H1 (cell line): Measurements from ENCODE around the gene MAPT. TPM values are rescaled to one million over a fixed set of nuclear protein-coding genes. Genes with fewer than 3 reads are reported as not detected.
"Not testable (repeated sequence)": the region's sequence is repeated elsewhere in the genome, so short reads cannot be mapped to it uniquely, and the experiment has no call there.

Experiments
- CTCF ChIA-PET: fragments of 300-600 bp; sonication (Branson Sonifier 250); formaldehyde crosslinking; loops from one replicate; lab custom pipeline; 2021; ENCODE audit not compliant: partially characterized antibody; lab: Charles Lee
- POLR2A ChIA-PET: fragments of 300-600 bp; sonication (Branson Sonifier 250); formaldehyde crosslinking; loops from one replicate; lab custom pipeline; 2021; ENCODE audit warnings: inconsistent platforms; ENCODE audit not compliant: partially characterized antibody; lab: Charles Lee
- DNase-seq, 2 experiments: peaks; one replicate each; pipeline versions ENCODE4 v3.0.0 to v3.0.0-alpha.2; 2010 to 2022; ENCODE audit warnings: low spot score in 2 of 2, low read depth in 1 of 2, mixed read lengths in 1 of 2
- FAIRE-seq: peaks from 2 replicates; lab custom pipeline; 2011; peaks lifted over from hg19 to GRCh38; lab: Jason Lieb, UNC
- H2AFZ ChIP-seq: 2 replicates; pipeline ENCODE4 v1.8.1; 2012; ENCODE audit warnings: low read length, inconsistent platforms
- H2AK5ac ChIP-seq: 2 replicates; pipeline ENCODE4 v1.6.1; 2013; ENCODE audit warnings: low read depth, low read length
- H2BK120ac ChIP-seq: replicated peaks from 2 replicates; pipeline ENCODE3; 2013; ENCODE audit warnings: low read depth, low read length, inconsistent platforms
- H2BK12ac ChIP-seq: 2 replicates; pipeline ENCODE4 v1.6.1; 2013; ENCODE audit warnings: low read depth, low read length
- H2BK15ac ChIP-seq: 2 replicates; pipeline ENCODE4 v1.6.1; 2013; ENCODE audit warnings: low read length
- H2BK20ac ChIP-seq: 2 replicates; pipeline ENCODE4 v1.6.1; 2013; ENCODE audit warnings: low read length
- H2BK5ac ChIP-seq: 2 replicates; pipeline ENCODE4 v1.6.1; 2013; ENCODE audit warnings: low read depth, low read length
- H3K14ac ChIP-seq: 2 replicates; pipeline ENCODE4 v1.6.1; 2013; ENCODE audit warnings: inconsistent platforms; ENCODE audit not compliant: insufficient read length
- H3K18ac ChIP-seq: 2 replicates; pipeline ENCODE4 v1.6.1; 2013; ENCODE audit warnings: low read length; ENCODE audit errors: extremely low read depth
- H3K23ac ChIP-seq: 2 replicates; pipeline ENCODE4 v1.6.1; 2013; ENCODE audit warnings: inconsistent platforms; ENCODE audit not compliant: insufficient read length
- H3K23me2 ChIP-seq: 2 replicates; pipeline ENCODE4 v1.6.1; 2013; ENCODE audit warnings: low read depth, low read length
- H3K27ac ChIP-seq: 2 replicates; pipeline ENCODE4 v1.6.1; 2011; ENCODE audit warnings: low read depth, low read length, inconsistent platforms
- H3K27me3 ChIP-seq, 4 experiments: replicated peaks in 1 of 4; 1 replicate in 1 of 4; 2 replicates in 3 of 4; pipeline versions ENCODE4 v1.6.1 to v1.8.1; 2011 to 2013; ENCODE audit warnings: low read length in 3 of 4, mild to moderate bottlenecking in 3 of 4, inconsistent platforms in 2 of 4, mixed read lengths in 2 of 4, moderate library complexity in 1 of 4; ENCODE audit not compliant: control insufficient read depth in 3 of 4, insufficient read depth in 3 of 4; ENCODE audit errors: extremely low read depth in 1 of 4
- H3K36me3 ChIP-seq, 4 experiments: 2 replicates each; pipeline versions ENCODE4 v1.6.1 to v1.8.1; 2011 to 2013; ENCODE audit warnings: mild to moderate bottlenecking in 4 of 4, low read length in 3 of 4, moderate library complexity in 2 of 4, control low read depth in 1 of 4, inconsistent platforms in 1 of 4; ENCODE audit not compliant: insufficient read depth in 4 of 4, control insufficient read depth in 2 of 4
- H3K4ac ChIP-seq: replicated peaks from 2 replicates; pipeline ENCODE3; 2013; ENCODE audit warnings: low read length, low read depth, mixed read lengths, inconsistent platforms; ENCODE audit not compliant: insufficient read length
- H3K4me1 ChIP-seq, 4 experiments: replicated peaks in 1 of 4; 1 replicate in 1 of 4; 2 replicates in 3 of 4; pipeline versions ENCODE4 v1.6.1 to v1.8.1; 2011 to 2013; ENCODE audit warnings: low read length in 3 of 4, inconsistent platforms in 2 of 4, mixed read lengths in 1 of 4; ENCODE audit not compliant: insufficient read depth in 4 of 4, control insufficient read depth in 3 of 4
- H3K4me2 ChIP-seq, 2 experiments: 2 replicates each; pipeline versions ENCODE4 v1.6.1 to v1.8.1; 2011 to 2013; ENCODE audit warnings: low read depth in 2 of 2, low read length in 2 of 2, control low read depth in 1 of 2, inconsistent platforms in 1 of 2, mild to moderate bottlenecking in 1 of 2; ENCODE audit not compliant: insufficient read depth in 1 of 2
- H3K4me3 ChIP-seq, 4 experiments: fragments of 200-600, 300-600 bp in 1 of 4; sonication (generic), shearing (Covaris generic), sonication (Bioruptor Twin) in 1 of 4; 2 replicates each; pipeline versions ENCODE4 v1.5.1 to v1.8.1; 2011 to 2016; ENCODE audit warnings: low read length in 4 of 4, low read depth in 3 of 4, control low read depth in 2 of 4, inconsistent platforms in 2 of 4, mild to moderate bottlenecking in 2 of 4, mixed read lengths in 1 of 4, moderate library complexity in 1 of 4; ENCODE audit not compliant: insufficient read depth in 2 of 4; ENCODE audit errors: extremely low read depth in 1 of 4
- H3K56ac ChIP-seq: replicated peaks from 2 replicates; pipeline ENCODE3; 2013; ENCODE audit warnings: low read depth, mild to moderate bottlenecking, mixed read lengths, low read length, inconsistent platforms; ENCODE audit not compliant: insufficient read length
- H3K79me1 ChIP-seq: 2 replicates; pipeline ENCODE4 v1.6.1; 2013; ENCODE audit warnings: low read depth, low read length, control low read depth
- H3K79me2 ChIP-seq, 2 experiments: 2 replicates each; pipeline versions ENCODE4 v1.6.1 to v1.8.1; 2012 to 2013; ENCODE audit warnings: low read length in 2 of 2, mild to moderate bottlenecking in 2 of 2, inconsistent platforms in 1 of 2; ENCODE audit not compliant: insufficient read depth in 2 of 2, control insufficient read depth in 1 of 2
- H3K9ac ChIP-seq, 4 experiments: replicated peaks in 1 of 4; 1 replicate in 1 of 4; 2 replicates in 3 of 4; pipeline versions ENCODE4 v1.6.1 to v1.8.1; 2011 to 2013; ENCODE audit warnings: low read depth in 3 of 4, low read length in 3 of 4, control low read depth in 2 of 4, mild to moderate bottlenecking in 2 of 4, moderate library complexity in 2 of 4, inconsistent platforms in 1 of 4; ENCODE audit errors: extremely low read depth in 1 of 4
- H3K9me3 ChIP-seq, 2 experiments: 2 replicates each; pipeline versions ENCODE4 v1.6.1 to v1.8.1; 2012 to 2013; ENCODE audit warnings: mild to moderate bottlenecking in 2 of 2, moderate library complexity in 2 of 2, control low read depth in 1 of 2, inconsistent platforms in 1 of 2, low read depth in 1 of 2, low read length in 1 of 2, mixed read lengths in 1 of 2; ENCODE audit not compliant: insufficient read depth in 2 of 2
- H4K20me1 ChIP-seq, 2 experiments: replicated peaks in 1 of 2; 2 replicates each; pipeline versions ENCODE3 to v1.8.1; 2011 to 2013; ENCODE audit warnings: inconsistent platforms in 2 of 2, low read length in 2 of 2, mild to moderate bottlenecking in 1 of 2; ENCODE audit not compliant: insufficient read depth in 2 of 2, control insufficient read depth in 1 of 2
- H4K5ac ChIP-seq: 2 replicates; pipeline ENCODE4 v1.6.1; 2013; ENCODE audit warnings: low read length, low read depth, mixed read lengths, inconsistent platforms; ENCODE audit not compliant: insufficient read length
- H4K8ac ChIP-seq: 2 replicates; pipeline ENCODE4 v1.8.0; 2013; ENCODE audit warnings: mild to moderate bottlenecking, moderate library complexity, low read length, inconsistent platforms; ENCODE audit not compliant: insufficient read depth; ENCODE audit errors: extremely low read depth
- H4K91ac ChIP-seq: replicated peaks from 2 replicates; pipeline ENCODE3; 2013; ENCODE audit warnings: low read length, mixed read lengths, inconsistent platforms; ENCODE audit not compliant: insufficient read length
- HDAC6 ChIP-seq: IDR thresholded peaks from one replicate; pipeline ENCODE4 v1.7.1; 2012; ENCODE audit warnings: low read depth, mild to moderate bottlenecking, inconsistent platforms, low read length, moderate library complexity
- KDM4A ChIP-seq: IDR thresholded peaks from one replicate; pipeline ENCODE4 v1.7.1; 2012; ENCODE audit warnings: low read depth, mild to moderate bottlenecking, moderate library complexity, low read length, inconsistent platforms; ENCODE audit not compliant: severe bottlenecking
- SIX5 ChIP-seq: IDR thresholded peaks from 2 replicates; pipeline ENCODE4 v1.6.1; 2011; ENCODE audit warnings: mild to moderate bottlenecking, low read depth, low read length
- WGBS, 2 experiments: shearing (Covaris generic) in 1 of 2; methylation state at CpG; one replicate each; pipeline versions ENCODE4 v1.1.6 to v1.1.7; 2013 to 2015; ENCODE audit warnings: low lambda C conversion rate in 2 of 2, mixed read lengths in 2 of 2, inconsistent platforms in 1 of 2, low coverage in 1 of 2, missing lambda C conversion rate in 1 of 2; ENCODE audit not compliant: insufficient replicate concordance in 2 of 2, insufficient coverage in 1 of 2, insufficient read length in 1 of 2; ENCODE audit errors: extremely low coverage in 1 of 2, missing lambda C conversion rate in 1 of 2; 5-methylcytosine and 5-hydroxymethylcytosine counted together
- polyA plus RNA-seq, 7 experiments: library from polyadenylated mRNA; depleted of rRNA in 3 of 7; stranded (reverse) in 5 of 7; unstranded in 2 of 7; fragments of >200 nt in 5 of 7; fragments of 200-250 nt in 2 of 7; gene quantifications; 1 replicate in 5 of 7; 2 replicates in 1 of 7; 4 replicates in 1 of 7; pipeline versions ENCODE4 v1.2.1 to v1.2.3, GENCODE V29; 2011 to 2013; ENCODE audit warnings: missing spikeins in 2 of 7, mixed read lengths in 2 of 7
- total RNA-seq: library from RNA; stranded (reverse); fragmentation: NEBNext Ultra II Directional; extraction: Animal tissue kit (Norgen Biotek cat#: 25700); gene quantifications from 2 replicates; pipeline ENCODE4 v1.2.1, GENCODE V29; 2021

Gene MAPT
- total and polyA plus RNA-seq, 2 of the 8 experiments (the other 6 are each of a cell fraction or from before 2014, with no cell fraction given) = 0.54 to 1.7 TPM

- TF ChIP-seq HDAC6 (no peak), SIX5 (no peak), KDM4A (no peak)
These were observed 109.8 kb downstream of the MAPT start (continued) for GRCh38 chr17:46003907-46004748.

- H3K23ac ChIP-seq, H3K79me2 ChIP-seq, H3K18ac ChIP-seq, H3K4me3 ChIP-seq, H3K36me3 ChIP-seq, POLR2A ChIA-PET, H2BK12ac ChIP-seq, H3K4me1 ChIP-seq, H3K27ac ChIP-seq, H4K8ac ChIP-seq, H2BK15ac ChIP-seq, H3K4me2 ChIP-seq, H3K79me1 ChIP-seq, FAIRE-seq, H3K9me3 ChIP-seq, H4K5ac ChIP-seq, H2AFZ ChIP-seq, H3K56ac ChIP-seq, H4K20me1 ChIP-seq, H3K9ac ChIP-seq, H3K14ac ChIP-seq, H3K4ac ChIP-seq, H2AK5ac ChIP-seq, H2BK20ac ChIP-seq, H2BK5ac ChIP-seq, H2BK120ac ChIP-seq, H3K23me2 ChIP-seq, H3K27me3 ChIP-seq, H4K91ac ChIP-seq, DNase-seq: not testable (repeated sequence)
- 91% methylated on average over 1 of the region's 1 CpG; no CpG with 5 or more reads in 1 of the 2 experiments for WGBS, 2 experiments
- CTCF ChIA-PET = interaction anchor here (2.8 kb wide), 1 partner anchor 38 kb away, joined by 13 read pairs; no protein-coding TSS in a partner anchor
These were observed 111.7 kb downstream of the MAPT start for GRCh38 chr17:46006082-46006481.
